SK-N-SH (cell line): ENCODE data around the gene CAV3.

Experiments used
- EP300 ChIP-seq, 2 experiments: IDR thresholded peaks; 2 replicates each; pipeline versions ENCODE4 v1.4.0 to v1.6.1; 2012; ENCODE audit warnings: borderline replicate concordance in 1 of 2, low read depth in 1 of 2, low read length in 1 of 2
- MAX ChIP-seq: IDR thresholded peaks from 2 replicates; pipeline ENCODE4 v1.4.0; 2012; ENCODE audit warnings: low read depth
- POLR2AphosphoS5 ChIP-seq: IDR thresholded peaks from 2 replicates; pipeline ENCODE4 v1.6.1; 2012; ENCODE audit warnings: low read depth, low read length

- TF ChIP-seq POLR2AphosphoS5 (no peak), MAX (no peak), EP300 (IDR thresholded peaks at IDR 0.05; ENCODE audit: borderline replicate concordance in 1 of 2, low read depth in 1 of 2, low read length in 1 of 2) (no peak)
Measured at GRCh38 chr3:8712045-8712907, 21.3 kb upstream of the CAV3 start.
